Loucy (cell line): Measurements from ENCODE around the gene RAB6A.
"Not testable (repeated sequence)": the region's sequence is repeated elsewhere in the genome, so short reads cannot be mapped to it uniquely, and the experiment has no call there.

ENCODE experiments used
- H2AFZ ChIP-seq: fragments of 200-600 bp; sonication (generic); 2 replicates; pipeline ENCODE4 v1.6.0; 2016; ENCODE audit warnings: antibody characterized with exemption, mild to moderate bottlenecking, low read length, moderate library complexity
- H3F3A ChIP-seq: fragments of 200-600 bp; 2 replicates; pipeline ENCODE4 v1.6.0; 2016; ENCODE audit warnings: antibody characterized with exemption, low read depth, mild to moderate bottlenecking
- H3K27me3 ChIP-seq: fragments of 200-600 bp; sonication (generic); 2 replicates; pipeline ENCODE4 v1.6.1; 2014; ENCODE audit warnings: low read length, mild to moderate bottlenecking; ENCODE audit not compliant: insufficient read depth, poor library complexity, severe bottlenecking
- H3K36me3 ChIP-seq: fragments of 200-600 bp; sonication (generic); 2 replicates; pipeline ENCODE4 v1.6.1; 2016; ENCODE audit warnings: low read length; ENCODE audit not compliant: insufficient read depth
- H3K4me1 ChIP-seq: fragments of 200-600 bp; sonication (generic); 2 replicates; pipeline ENCODE4 v1.5.1; 2014; ENCODE audit warnings: low read length, mild to moderate bottlenecking; ENCODE audit not compliant: insufficient read depth, poor library complexity, severe bottlenecking
- H3K4me2 ChIP-seq: fragments of 200-600 bp; sonication (generic); 2 replicates; pipeline ENCODE4 v1.6.0; 2014; ENCODE audit warnings: antibody characterized with exemption, low read length, low read depth, mild to moderate bottlenecking; ENCODE audit not compliant: poor library complexity, severe bottlenecking
- H3K4me3 ChIP-seq: fragments of 200-600 bp; sonication (generic); 2 replicates; pipeline ENCODE4 v1.5.1; 2014; ENCODE audit warnings: low read length, mild to moderate bottlenecking, mixed read lengths; ENCODE audit not compliant: poor library complexity, severe bottlenecking
- H3K79me2 ChIP-seq: fragments of 200-600 bp; sonication (generic); 2 replicates; pipeline ENCODE4 v1.6.1; 2014; ENCODE audit warnings: low read length; ENCODE audit not compliant: insufficient read depth
- H3K9ac ChIP-seq: fragments of 200-600 bp; sonication (generic); 2 replicates; pipeline ENCODE4 v1.6.0; 2014; ENCODE audit warnings: mild to moderate bottlenecking, low read depth, low read length, moderate library complexity; ENCODE audit not compliant: poor library complexity, severe bottlenecking
- H3K9me2 ChIP-seq: fragments of 200-600 bp; sonication (generic); replicated peaks from 2 replicates; pipeline ENCODE4 v1.6.1; 2016; ENCODE audit warnings: low read depth, low read length, mixed read lengths
- H3K9me3 ChIP-seq: fragments of 200-600 bp; sonication (generic); 2 replicates; pipeline ENCODE4 v1.6.1; 2014; ENCODE audit warnings: mild to moderate bottlenecking, antibody characterized with exemption, low read length, low read depth; ENCODE audit not compliant: insufficient read depth
- H4K20me1 ChIP-seq: fragments of 200-600 bp; sonication (generic); 2 replicates; pipeline ENCODE4 v1.6.0; 2014; ENCODE audit warnings: antibody characterized with exemption, low read length, mild to moderate bottlenecking; ENCODE audit not compliant: insufficient read depth, poor library complexity, severe bottlenecking
- CTCF ChIP-seq: fragments of 200-600 bp; sonication (generic); conservative IDR thresholded peaks from 2 replicates; pipeline ENCODE4 v1.5.1; 2014; ENCODE audit warnings: mild to moderate bottlenecking, antibody characterized with exemption, low read length
- EZH2phosphoT487 ChIP-seq: fragments of 200-600 bp; IDR thresholded peaks from 2 replicates; pipeline ENCODE4 v1.6.1; 2018; ENCODE audit warnings: antibody characterized with exemption, mild to moderate bottlenecking, moderate library complexity, borderline replicate concordance

The RAB6A gene

GRCh38 chr11:73747762-73748161 lies 13.1 kb downstream of the RAB6A start:
- H3K4me1 ChIP-seq, result peaks cover 11% of the 10 kb centered on the region
- peaks cover 98% of the 10 kb centered on the region for H3K79me2 ChIP-seq
- TF ChIP-seq CTCF, result no peak
- no peak overlapping the region for H3K4me2 ChIP-seq
- H2AFZ ChIP-seq, result no peak overlapping the region
- no peaks in the 10 kb centered on the region for H3K9me3 ChIP-seq
- no peaks in the 10 kb centered on the region for H3K27me3 ChIP-seq
- no peaks in the 10 kb centered on the region; the same call in 1 of the 2 replicates for H3F3A ChIP-seq
- no peak overlapping the region for H3K9ac ChIP-seq
- no peaks in the 10 kb centered on the region for H3K9me2 ChIP-seq
- no peaks in the 10 kb centered on the region; the same call in 1 of the 2 replicates for H3K36me3 ChIP-seq
- H3K4me3 ChIP-seq, result no peak overlapping the region
- peaks cover 52% of the 10 kb centered on the region for H4K20me1 ChIP-seq

- Histone ChIP-seq H3K9me2 (no peaks in the 10 kb centered on the region), H3K36me3 (no peaks in the 10 kb centered on the region; the same call in 1 of the 2 replicates), H3K4me1 (peaks cover 6% of the 10 kb centered on the region), H3F3A (no peaks in the 10 kb centered on the region; the same call in 1 of the 2 replicates), H3K4me2 (no peak overlapping the region), H2AFZ (no peak overlapping the region), H3K9ac (no peak overlapping the region), H4K20me1 (peaks cover 49% of the 10 kb centered on the region), H3K9me3 (no peaks in the 10 kb centered on the region), H3K27me3 (no peaks in the 10 kb centered on the region), H3K79me2 (peaks cover 95% of the 10 kb centered on the region), H3K4me3 (no peak overlapping the region)
- TF ChIP-seq EZH2phosphoT487 (no peak), CTCF (no peak)
Measured at GRCh38 chr11:73746701-73747100, 14.2 kb downstream of the RAB6A start.

GRCh38 chr11:73743045-73743444 lies 17.8 kb downstream of the RAB6A start:
- H3F3A ChIP-seq, result no peaks in the 10 kb centered on the region
- H3K9me3 ChIP-seq, result no peaks in the 10 kb centered on the region
- no peaks in the 10 kb centered on the region for H3K27me3 ChIP-seq
- no peak overlapping the region for H2AFZ ChIP-seq
- H3K4me3 ChIP-seq, result no peak overlapping the region
- H3K4me1 ChIP-seq, result no peaks in the 10 kb centered on the region
- peaks cover 94% of the 10 kb centered on the region for H3K79me2 ChIP-seq
- H3K36me3 ChIP-seq, result no peaks in the 10 kb centered on the region; the same call in 1 of the 2 replicates
- H3K9me2 ChIP-seq, result no peaks in the 10 kb centered on the region
- TF ChIP-seq EZH2phosphoT487, result no peak
- TF ChIP-seq CTCF, result no peak
- peaks cover 36% of the 10 kb centered on the region for H4K20me1 ChIP-seq
- H3K9ac ChIP-seq, result no peak overlapping the region
- no peak overlapping the region for H3K4me2 ChIP-seq

- H3F3A ChIP-seq, H3K9ac ChIP-seq, H3K9me2 ChIP-seq, H3K4me1 ChIP-seq, H3K4me3 ChIP-seq, H3K4me2 ChIP-seq, H3K36me3 ChIP-seq, H3K9me3 ChIP-seq, H3K27me3 ChIP-seq, H2AFZ ChIP-seq: not testable (repeated sequence)
- H3K79me2 ChIP-seq, result peaks cover 90% of the 10 kb centered on the region
- peaks cover 22% of the 10 kb centered on the region for H4K20me1 ChIP-seq
Measured at GRCh38 chr11:73735959-73736358, 24.9 kb downstream of the RAB6A start.
